Hypothalamus (tissue), 51 donors: ENCODE data around the gene VPS52.

Source experiments
- DNase-seq, 51 donors: peaks; one replicate each; lab custom pipeline; 2025; lab: John Stamatoyannopoulos, UW

VPS52 gene, protein sequence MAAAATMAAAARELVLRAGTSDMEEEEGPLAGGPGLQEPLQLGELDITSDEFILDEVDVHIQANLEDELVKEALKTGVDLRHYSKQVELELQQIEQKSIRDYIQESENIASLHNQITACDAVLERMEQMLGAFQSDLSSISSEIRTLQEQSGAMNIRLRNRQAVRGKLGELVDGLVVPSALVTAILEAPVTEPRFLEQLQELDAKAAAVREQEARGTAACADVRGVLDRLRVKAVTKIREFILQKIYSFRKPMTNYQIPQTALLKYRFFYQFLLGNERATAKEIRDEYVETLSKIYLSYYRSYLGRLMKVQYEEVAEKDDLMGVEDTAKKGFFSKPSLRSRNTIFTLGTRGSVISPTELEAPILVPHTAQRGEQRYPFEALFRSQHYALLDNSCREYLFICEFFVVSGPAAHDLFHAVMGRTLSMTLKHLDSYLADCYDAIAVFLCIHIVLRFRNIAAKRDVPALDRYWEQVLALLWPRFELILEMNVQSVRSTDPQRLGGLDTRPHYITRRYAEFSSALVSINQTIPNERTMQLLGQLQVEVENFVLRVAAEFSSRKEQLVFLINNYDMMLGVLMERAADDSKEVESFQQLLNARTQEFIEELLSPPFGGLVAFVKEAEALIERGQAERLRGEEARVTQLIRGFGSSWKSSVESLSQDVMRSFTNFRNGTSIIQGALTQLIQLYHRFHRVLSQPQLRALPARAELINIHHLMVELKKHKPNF

DNA sequence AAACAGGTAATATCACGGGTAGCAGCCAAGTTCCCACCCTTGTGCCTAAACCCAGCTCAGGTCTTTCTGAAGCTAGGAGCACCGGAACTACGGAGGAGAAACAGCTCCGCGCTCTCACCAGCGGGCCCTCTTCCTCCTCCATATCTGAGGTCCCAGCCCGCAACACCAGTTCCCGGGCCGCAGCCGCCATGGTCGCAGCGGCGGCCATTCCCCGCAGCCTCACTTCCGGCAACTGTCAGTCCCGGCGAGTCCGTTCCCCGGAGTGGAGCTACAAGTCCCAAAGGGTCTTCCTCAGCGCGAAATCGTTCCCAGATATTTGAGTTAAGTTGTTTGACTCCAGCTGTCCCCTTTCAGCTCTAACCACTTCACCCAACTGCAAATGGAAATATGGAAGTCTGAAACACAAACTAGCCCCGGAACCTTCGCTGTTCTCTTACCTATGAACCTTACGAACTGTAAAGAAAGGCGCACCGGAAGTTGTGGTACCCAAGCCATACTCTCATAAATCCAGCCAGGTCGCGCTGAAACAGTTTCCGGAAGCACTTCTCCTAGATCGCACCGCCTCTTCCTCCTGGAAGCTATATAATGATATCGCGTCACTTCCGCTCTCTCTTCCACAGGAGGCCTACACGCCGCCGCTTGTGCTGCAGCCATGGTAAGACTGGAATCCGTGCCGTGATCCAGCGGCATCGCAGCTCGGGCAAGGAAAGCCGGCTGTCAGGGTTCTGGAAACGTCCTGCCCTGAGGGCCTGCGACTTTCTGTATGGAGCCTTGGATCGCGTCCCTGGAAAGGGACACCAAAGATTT is at the start of gene VPS52, which contains the start of gene RPS18:
TSS of gene VPS52 (minus strand) at position 409 of the 807 bp plus-strand sequence. CDS start at position 208, 201 bp downstream.
TSS of gene RPS18 (plus strand) at position 608 of the 807 bp plus-strand sequence. CDS start at position 653, 45 bp downstream.
- peak; percentile 53 to 97 (median 89) for DNase-seq

GRCh38 chr6:33321227-33321626 is 49.6 kb upstream of the VPS52 start:
- no peak for DNase-seq

DNA sequence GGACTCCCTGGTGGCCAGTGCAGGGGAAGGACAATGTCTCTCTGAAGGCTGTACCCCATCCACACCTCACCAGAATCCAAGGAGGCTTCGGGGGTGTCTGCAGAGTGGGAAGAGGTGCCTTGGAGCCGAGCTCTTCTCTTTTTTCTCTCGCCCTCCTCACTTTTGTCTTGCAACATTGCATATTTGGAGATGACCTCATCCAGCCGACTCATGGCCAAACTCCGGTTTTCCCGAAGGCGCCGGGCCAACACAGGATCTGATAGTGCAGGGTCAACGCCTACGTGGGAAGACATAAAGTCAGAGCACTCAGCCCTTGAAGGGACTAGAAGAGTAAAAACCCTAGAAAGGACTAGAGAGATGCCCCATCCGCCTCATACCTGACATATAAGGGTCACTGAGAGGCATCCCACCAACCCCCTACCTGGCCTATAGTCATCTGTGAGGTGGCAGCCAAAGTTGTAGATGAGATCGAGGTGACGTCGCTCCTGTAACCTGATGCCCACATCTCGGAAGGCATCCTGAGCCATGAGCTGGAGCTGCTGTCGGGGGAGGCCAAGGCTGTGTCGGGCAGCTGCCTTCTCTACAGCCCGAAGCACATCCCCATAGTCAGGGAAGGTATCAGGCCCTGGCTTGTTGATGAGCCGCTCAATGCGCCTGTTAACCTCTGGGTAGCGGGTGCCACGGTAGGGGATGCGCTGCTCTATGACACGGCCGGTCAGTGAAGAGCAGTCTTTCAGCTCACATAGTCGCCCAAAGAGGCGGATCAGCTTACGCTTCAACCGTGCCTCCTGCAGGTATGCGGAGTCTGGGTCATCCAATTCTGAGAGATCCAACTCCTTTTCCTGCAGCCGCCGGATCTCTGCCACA is 48.9 kb upstream of the VPS52 start:
- no peak for DNase-seq

DNA sequence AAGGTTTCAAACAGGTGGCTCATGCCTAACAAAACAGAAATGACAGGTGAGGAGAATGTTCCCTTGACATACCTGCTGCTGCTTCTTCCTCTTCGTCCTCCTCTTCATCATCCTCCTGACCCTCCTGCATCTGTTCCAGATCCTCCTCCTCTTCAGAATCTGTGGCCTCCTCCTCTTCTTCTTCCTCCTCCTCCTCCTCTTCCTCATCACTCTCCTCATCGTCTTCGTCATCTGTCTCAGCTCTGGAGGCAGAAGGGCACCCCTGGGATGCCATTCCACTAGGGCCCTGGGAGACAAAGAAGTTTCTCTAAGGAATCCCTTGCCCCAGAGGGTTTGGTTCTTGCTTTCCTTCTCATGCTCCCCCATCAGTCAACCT is 48.3 kb upstream of the VPS52 start:
- no peak for DNase-seq

DNA sequence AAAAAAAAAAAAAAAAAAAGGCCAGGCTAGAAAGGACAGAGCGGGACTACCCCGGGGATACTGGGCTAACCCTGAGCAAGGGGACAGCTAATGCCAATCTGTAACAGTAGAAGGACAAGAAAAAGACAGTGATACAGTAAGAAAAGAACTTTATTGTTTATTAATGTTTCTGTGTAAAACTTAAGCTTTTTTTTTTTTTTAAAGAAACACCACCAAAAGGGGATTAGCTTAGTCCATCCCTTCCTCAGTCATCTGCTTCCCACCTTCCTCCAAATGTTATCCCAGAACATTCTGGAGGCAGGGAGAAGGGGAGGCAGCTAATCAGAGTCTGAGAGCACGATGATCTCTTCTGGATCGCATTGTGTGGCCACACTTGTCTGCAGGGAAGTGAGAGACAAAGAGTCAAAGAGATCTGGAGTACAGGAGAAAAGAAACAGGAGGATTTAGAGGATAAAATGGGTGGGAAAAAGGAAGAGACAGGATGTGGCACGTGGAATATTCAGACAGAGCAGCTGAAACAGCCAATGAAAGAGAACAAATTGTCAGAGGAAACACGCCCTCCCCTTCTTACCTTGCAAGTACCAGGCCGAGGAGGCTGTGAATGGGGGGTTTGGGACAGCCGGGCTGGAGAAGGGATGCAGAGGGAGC is 46.9 kb upstream of the VPS52 start:
- no peak for DNase-seq

DNA sequence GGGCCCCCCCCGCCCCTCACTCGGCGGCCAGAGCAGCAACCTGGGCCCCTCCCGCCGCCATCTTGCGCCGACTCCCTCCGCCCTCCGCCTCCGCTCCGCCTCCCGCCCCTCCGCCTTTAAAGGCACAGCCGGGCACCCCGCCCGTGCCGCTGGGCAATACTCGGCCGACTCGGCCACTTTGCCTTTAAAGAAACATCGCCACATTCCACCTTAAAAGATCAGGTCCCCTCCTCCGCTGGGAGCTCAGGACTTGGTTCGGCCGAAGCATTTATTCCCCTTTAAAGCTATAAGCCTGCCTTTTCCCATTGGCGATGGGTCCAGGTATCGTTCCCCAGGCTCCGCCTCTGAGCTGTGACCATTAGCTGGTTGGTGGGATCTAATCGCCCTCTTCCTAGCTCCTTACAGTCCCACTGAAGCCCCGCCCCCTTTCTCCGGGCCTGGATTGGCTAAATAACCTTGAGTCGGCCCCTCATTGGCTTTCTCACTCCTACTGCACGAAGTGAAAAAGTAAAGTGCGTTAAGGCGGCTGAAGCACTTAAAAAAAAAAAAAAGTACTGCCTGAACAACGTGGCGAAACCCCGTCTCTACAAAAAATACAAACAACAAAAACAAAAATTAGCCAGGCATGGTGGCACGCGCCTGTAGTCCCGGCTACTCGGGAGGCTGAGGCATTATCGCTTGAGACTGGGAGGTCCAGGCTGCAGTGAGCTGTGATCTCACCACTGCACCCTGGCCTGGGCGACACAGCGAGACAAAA is 46.2 kb upstream of the VPS52 start, which contains the start of gene ZBTB22:
TSS of gene ZBTB22 (minus strand) at position 76 of the 757 bp plus-strand sequence. CDS start 828 bp downstream, outside the sequence.
- DNase-seq: peak; percentile 71 to 99 (median 96)

DNA sequence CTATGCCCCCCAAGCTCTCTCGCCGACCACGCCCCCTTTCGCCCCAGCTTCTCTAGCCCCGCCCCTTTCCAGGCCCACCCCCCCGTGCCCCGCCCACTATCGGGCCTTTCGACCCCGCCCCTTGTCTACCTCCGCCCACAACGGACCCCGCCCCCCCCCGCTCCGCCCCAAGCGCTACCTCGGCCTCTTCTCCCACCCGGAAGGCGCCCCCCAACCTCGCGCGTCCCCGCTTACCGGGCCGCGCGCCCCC is 45.7 kb upstream of the VPS52 start:
- DNase-seq: peak in 17 of 51 donors; percentile 35 to 81 (median 76)

DNA sequence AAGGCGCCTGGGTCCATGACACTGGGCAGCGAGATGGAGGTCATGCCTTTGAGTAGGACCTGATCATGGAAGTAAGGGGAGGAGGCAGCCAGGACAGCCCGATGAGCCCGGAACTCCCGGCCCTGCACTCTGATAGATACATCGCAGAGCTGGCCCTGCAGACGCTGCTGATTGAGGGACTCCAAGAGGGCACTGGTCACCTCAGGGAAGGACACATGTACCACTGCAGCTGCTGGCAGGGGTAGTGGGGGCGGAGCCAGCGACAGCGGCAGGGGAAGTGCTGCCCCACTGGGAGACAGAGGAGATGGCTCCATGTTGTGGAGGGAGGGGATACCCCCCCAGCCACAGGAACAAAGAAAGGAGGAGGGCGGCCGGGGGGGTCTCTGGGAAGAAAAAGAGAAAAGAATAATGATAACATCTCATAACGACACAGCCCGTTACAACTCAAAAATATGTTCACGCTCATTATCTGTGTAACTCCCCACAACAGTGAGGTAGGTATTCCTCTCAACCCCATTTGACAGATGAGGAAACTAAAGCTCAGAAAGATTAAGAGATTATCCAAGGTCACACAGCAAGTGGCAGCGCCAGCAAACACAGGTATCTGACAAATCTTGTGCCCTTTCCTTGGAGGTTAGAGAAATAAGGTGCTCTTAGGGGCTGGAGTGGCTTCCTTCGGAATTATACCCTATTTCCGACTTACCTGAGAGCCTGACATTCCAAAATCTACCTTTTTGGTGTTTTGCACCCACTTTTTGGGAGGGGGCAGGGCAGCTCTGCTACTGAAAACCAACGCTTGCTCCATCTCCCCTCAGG is 45.1 kb upstream of the VPS52 start:
- no peak for DNase-seq

DNA sequence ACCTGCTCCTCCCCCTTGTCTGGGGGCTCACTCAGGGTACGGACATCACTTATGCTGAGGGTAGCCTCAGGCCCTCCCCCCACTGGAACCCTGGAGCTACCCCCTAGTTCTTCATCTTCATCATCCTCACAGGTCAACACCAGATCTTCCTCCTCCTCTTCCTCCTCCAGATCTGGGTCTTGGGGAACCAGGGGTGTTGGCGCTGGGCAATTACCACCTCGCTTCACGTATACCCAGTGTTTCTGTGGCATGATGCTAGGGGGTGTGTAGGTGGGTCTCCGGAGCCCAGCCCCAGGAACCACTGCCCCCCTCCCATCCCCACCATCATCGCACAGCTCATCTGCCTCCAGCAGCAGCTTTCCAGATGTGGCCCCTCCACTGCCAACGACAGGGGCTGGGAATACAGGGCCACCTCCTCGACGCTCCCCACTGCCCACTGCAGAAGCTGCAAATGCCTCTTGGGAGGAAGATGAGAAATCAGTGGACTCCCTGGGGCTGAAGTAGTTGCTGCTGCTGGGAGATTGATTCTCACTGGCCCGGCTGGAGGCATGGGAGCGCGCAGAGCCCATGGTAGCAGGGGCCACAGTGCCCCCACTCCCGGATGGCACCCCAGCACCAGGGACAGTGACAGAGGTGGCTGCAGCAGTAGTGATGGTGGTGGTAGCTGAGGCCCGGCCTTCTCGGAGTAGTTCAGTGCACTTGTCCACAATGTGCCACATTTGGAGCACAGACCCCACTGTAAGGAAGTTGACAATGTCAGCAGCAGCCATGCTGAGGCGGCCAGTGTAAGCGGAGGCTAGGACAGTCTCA is 44.3 kb upstream of the VPS52 start:
- peak in 1 of 51 donors; percentile 19 for DNase-seq

GRCh38 chr6:33314943-33315792 is 43.5 kb upstream of the VPS52 start:
- DNase-seq: peak in 1 of 51 donors; percentile 6

- peak in 21 of 51 donors; percentile 13 to 70 (median 34) for DNase-seq
These were observed 42.9 kb upstream of the VPS52 start for GRCh38 chr6:33314515-33314942.

DNA sequence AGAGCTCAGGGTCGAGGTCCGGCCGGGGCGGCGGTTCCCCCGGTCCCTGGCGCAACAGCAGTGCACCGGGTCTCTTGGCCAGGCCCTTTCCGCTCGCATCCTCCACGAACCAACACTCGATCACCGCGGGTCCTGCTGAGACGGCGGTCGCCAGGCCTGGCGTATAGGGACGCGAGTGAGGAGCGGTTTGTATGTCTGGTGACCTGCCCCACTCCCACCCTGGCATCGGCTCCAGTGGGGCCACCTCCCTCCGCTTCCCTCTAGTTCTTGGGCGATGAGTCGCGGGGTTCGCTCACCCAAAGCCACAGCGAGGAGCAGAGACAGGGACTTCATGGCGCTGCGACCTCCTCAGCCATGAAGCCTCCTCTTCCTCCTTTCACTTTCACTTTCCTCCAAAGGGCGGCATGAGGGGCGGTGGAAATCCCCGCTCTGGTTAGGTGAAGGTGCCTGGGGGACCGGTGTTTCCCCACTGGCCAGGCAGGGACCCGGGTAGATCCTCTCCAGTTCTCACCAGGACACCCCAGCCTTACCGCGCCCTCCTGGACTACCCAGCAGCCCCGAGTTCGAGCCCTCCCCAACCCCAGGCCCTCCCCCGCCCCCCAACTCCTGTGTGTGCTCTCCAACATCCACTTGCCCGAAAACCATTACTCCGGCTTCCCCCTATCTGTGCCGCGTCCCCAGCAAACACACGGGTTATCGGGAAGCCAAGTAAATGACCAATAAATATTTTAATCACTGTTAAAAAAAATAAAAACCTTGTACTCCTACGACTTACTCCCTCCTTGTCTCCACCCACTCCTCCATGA is 42.2 kb upstream of the VPS52 start, which contains the start of gene TAPBP:
TSS of gene TAPBP (minus strand) at position 370 of the 806 bp plus-strand sequence. CDS start at position 333, 37 bp downstream.
- peak in 42 of 51 donors; percentile 21 to 84 (median 51) for DNase-seq

- DNase-seq: peak in 31 of 51 donors; percentile 23 to 64 (median 48)
These were observed 41.5 kb upstream of the VPS52 start for GRCh38 chr6:33313105-33313708.

DNA sequence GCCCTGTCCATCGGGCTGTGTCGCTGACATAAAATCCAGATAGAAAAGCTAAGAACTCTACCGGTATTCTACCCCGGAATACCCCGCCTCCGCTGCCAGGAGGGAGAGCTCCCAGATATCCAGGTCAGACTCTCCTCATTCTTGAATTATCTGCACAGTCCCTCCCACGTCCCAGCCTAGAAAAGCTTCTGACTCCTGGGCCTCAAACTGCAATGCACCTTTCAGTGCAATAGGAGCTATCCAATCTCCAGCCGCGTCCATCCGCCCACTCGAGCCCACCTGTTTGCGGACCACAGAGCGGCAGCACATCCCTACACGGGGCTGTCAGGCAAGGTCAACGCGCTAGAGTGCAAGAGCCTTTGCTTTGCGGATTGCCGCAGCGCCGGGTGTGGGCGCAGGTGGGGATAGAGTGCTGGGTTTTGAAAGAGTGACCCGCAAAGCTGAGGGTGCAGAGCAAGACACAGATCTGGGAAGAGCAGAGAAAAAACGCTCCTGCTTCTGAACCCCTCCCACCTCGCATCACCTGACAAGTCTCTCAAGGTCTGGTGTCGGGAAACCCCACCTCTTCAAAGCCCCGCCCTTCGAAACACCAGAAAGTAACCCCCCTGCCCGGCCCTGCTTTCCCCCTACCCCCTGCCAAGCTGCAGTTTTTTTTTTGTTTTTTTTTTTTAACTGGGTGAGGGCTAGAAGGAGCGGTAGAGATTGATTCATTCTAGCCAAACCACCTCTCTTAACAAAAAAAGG is 40.9 kb upstream of the VPS52 start:
- DNase-seq: peak in 35 of 51 donors; percentile 13 to 81 (median 47)
